ENCODE measurements around the gene ITIH1.
"Not testable (repeated sequence)": the region's sequence is repeated elsewhere in the genome, so short reads cannot be mapped to it uniquely, and the experiment has no call there.

Gene ITIH1

DNA sequence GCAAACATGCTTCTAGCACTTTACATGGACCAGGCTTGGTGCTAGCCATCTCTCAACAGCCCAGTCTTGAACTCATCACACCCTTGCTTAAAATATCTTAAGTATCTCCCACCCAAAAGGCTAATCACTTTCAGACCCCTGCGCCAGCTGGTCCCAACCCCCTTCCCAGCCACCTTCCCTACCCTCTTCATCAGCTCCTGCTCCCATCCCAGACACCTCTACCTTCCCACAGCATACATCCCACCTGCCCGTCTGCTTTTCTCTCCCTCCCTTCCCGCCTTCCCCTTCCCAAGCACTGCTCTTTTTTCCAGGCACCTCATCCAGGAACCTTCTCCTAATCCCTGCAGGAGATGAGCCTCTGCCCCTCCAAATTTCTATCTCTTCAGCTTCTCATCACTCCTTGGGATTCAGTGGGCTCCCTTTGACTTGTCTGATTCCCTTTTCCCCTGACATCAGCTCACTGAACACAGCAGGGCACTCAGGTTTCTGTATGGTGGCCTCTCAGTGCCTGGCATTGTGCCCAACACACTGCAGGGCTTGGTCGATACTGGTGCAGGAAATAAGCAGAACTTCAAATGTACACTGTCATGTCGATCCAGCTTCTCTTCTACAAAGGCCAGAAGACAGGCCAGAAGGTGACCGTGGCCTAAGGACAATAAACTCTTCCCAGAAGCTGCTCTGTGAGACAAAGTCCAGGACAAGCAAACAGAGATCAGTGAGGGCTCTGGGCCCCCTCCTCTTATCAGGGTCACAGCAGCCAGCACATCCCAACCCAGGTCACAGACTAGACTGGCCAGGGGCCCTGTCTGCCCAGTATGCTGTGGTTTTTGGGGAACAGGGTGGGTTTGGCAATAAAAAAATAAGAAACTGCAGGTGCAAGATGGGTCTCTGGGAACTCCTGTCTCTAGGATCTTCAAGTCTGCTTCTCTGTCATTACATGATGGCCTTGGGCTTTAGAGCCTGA lies 2.2 kb upstream of the ITIH1 start:
- no peak for DNase-seq

DNA sequence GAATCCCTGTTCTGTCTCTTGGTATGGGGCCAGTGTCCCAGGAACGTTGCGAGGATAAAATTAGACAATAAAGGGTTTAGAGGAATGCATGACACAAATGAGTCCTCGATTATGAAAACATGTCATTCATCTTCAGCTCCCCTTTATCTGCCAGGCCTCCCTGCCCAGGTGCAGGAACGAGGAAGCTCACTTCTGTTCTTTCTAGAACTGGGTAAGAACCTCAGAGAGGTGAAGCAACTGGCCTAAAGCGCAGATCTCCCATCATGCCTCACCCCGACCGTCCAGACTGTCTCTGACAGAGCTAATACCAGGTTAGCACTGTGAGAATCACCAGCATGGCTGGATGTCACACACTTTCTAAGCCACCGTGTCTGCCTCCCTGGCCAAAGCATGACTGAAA lies 1.5 kb upstream of the ITIH1 start:
- DNase-seq: no peak

DNA sequence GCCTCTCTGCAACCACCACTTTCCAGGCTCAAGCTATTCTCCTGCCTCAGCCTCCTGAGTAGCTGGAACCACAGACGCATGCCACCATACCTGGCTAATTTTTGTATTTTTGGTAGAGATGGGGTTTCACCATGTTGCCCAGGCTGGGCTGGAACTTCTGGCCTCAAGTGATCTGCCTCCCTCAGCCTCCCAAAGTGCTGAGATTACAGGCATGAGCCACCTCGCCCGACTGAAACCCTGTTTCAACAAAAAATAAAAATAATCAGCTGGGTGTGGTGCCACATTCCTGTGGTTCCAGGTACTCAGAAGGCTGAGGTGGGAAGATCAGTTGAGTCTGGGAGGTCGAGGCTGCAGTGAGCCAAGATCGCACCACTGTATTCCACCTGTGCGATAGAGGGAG lies 913 bp upstream of the ITIH1 start:
- DNase-seq: not testable (repeated sequence)

DNA sequence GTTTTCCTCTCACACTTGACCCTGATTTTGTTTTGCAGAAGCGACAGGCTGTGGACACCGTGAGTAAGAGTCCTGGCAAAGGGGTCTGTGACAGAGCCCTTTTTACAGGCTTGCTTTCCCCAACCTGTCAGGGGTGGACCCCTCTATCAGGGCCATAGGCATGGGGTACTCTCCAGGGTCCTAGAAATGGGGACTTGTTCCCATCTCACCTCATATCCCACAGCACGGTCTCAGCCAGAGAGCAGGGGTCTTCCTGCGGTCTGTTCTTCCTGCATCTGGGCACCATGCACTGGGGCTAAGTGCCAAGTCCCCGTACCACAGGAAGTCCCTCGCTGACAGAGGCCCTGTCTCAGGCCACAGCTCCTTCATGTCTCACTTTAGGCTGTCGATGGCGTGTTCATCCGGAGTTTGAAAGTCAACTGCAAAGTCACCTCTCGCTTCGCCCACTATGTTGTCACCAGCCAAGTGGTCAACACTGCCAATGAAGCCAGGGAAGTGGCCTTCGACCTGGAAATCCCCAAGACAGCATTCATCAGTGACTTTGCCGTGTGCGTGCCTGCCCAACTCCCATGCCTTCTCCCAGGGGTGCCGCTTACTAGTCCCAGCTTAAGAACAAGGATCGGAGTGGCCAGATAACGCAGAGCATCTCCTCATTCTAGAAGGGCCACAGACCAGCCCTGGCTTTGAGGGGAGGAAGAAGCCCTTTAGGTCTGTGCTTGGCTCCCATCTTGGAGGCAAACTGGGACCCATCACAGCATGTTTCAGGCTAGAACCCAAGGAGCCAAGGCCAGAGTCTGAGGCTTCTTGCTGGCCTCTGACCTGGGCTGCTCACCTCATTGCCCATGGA lies 783 bp downstream of the ITIH1 start:
- no peak for DNase-seq

DNA sequence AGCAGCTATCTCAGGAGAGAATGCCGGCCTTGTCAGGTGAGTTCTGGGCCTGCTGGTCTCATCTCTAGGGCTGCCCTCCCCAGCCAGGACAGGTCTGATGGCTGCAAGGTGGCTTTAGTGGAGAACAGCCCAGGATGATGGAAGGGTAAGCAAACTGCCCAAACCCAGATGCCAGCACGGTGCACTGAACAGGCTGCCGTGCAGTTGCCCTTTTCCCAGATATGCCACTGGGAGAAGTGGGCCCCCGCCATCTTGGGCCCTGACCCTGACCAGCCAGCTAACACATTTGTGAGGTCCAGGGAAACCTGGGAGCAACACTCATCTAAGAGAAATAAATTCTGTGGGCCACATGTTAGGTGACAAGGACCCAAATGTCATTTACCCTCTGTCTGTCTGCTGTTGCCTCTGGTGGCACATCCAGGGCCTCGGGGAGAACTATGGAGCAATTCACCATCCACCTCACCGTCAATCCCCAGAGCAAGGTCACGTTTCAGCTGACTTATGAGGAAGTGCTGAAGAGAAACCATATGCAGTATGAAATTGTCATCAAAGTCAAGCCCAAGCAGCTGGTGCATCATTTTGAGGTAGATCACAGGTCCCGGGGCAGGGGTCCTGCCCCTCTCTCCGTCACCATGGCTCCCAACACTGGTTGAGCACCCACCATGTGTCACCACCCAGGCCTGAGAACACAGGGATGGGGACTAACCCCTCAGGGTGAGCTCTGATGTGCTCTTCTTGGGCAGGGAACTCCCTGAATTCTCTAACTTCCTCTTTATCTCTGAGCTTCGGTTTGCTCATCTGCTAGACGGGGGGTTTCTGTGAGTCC lies 1.8 kb downstream of the ITIH1 start:
- DNase-seq: no peak

DNA sequence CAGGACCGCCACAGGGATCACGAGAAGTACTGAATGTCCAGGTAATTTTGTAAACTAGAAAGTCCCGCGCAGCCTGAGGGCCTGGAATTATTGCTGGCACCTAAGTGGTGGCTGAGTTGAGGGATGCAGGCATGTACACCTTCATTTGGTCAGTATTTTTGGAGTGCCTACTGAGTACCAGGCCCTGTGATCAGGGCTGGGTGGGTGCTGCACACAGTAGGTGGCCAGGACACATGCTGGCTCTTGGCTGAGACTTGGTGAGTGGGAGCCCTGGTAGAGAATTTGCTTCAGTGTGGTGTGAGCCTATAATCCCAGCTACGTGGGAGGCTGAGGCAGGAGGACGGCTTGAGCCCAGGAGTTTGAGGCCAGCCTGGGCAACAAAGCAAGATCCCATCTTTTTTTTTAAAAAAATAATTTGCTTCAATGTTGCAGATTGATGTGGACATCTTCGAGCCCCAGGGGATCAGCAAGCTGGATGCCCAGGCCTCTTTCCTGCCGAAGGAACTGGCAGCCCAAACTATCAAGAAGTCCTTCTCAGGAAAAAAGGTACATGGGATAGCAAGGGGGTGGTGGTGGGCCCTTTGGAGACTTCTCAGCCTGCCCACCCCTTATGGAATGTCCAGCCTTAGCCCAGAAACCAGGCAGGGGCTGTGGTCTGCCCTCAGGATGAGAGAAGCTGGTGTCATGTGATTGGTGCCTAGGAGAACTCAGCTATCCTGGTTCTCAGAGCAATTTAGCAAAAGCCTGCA lies 2.6 kb downstream of the ITIH1 start:
- DNase-seq: no peak

DNA sequence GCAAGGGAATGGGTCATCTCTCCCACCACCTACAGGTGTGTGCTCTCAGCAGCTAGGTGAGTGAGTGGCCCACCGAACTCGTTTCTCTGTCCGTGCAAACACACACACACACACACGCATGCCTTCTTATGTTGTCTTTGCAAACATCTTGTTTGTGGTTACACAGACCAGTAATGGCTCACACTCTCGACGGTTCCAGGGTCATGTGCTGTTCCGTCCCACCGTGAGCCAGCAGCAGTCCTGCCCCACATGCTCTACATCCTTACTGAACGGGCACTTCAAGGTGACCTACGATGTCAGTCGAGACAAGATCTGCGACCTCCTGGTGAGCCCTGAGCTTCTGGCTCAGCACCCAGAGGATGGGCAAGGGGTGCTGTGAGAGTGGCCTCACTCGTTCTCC lies 4.3 kb downstream of the ITIH1 start:
- DNase-seq: no peak

DNA sequence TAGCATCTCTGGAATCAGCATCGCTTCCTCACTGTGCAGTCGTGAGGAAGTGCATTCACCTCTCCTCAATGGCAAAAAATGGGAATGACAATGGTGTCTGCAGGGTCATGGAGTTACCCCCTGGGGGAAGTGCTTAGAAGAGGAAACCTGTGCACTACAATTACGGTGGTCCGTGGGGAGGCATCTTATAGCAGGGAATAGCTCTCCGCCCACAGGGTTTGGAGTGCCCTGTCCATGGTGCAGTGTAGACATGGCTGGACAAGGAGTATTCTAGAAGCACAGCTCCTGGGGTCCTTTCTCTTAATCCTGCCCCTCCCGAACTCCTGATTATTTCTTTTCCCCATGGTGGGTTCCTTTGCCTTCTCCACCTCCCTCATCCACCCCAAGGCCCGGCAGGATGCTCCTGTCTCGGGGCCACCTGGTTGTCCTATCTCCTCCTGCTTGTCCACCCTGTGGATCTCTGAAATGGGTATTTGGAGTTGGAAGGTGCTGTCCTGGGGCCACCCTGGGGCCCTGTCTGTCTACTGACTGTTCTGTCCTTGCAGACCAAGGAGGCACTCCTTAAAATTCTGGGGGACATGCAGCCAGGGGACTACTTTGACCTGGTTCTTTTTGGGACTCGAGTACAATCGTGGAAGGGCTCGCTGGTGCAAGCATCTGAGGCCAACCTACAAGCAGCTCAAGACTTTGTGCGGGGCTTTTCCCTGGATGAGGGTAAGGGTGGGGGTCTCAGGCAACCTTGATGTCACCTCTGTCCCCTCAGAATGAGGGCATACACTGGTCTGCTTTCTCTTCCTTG lies 5.2 kb downstream of the ITIH1 start:
- no peak for DNase-seq

DNA sequence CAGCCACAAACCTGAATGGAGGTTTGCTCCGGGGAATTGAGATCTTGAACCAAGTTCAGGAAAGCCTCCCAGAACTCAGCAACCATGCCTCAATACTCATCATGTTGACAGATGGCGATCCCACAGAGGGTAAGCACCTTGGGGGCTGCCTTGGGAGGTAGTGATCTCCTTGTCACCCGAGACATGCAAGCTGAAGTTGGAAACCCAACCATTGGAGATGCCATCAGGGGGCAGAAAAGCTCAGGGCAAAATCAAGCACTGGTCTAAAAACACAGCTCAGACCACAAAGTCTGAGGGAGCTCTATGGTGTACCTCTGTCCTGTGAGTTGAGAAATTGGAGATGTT lies 5.8 kb downstream of the ITIH1 start:
- DNase-seq: no peak

DNA sequence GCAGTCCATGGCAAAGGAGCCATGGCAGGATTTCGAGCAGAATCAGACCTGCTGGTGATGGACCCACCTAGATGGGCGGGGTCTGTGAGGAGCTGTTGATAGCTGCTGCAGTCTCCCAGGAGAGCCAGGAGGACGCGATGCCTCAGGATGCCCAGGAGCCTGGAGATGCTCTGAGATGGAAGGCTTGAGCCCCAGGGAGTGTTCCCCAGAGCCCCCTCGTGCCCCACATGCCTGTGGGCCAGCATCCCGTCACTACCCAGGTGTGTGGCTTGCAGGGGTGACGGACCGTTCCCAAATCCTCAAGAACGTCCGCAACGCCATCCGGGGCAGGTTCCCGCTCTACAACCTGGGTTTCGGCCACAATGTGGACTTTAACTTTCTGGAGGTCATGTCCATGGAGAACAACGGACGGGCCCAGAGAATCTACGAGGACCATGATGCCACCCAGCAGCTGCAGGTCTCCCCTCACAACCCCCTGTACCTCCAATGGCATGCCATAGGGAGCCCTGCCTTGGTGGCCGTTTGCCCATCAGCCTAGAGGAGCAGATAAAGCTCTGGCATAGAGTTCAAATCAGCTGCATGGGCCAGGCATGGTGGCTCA lies 6.7 kb downstream of the ITIH1 start:
- no peak for DNase-seq

DNA sequence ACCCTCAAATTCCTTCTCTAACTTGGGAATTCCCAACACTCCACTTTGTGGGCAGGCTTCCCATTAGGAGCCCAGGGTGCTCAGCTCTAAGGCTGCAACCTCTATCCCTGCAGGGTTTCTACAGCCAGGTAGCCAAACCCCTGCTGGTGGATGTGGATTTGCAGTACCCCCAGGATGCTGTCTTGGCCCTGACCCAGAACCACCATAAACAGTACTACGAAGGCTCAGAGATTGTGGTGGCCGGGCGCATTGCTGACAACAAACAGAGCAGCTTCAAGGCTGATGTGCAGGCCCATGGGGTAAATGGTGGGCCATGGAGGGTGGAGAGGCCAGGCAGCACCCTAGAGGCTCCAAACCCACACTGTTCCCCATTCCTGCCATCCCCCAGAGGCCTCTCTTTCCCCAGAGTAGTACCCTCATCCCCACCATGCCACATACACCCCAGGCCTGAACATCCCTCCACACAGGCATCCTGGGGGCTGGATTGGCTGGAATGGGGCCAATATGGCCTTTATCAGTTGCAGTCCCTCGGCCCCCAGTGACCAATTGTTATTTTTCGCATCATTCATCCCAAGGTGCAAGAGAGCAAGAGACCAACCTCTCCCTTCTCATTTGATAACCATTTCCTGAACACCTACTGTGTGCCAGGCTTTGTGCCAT lies 7.7 kb downstream of the ITIH1 start:
- DNase-seq: no peak

DNA sequence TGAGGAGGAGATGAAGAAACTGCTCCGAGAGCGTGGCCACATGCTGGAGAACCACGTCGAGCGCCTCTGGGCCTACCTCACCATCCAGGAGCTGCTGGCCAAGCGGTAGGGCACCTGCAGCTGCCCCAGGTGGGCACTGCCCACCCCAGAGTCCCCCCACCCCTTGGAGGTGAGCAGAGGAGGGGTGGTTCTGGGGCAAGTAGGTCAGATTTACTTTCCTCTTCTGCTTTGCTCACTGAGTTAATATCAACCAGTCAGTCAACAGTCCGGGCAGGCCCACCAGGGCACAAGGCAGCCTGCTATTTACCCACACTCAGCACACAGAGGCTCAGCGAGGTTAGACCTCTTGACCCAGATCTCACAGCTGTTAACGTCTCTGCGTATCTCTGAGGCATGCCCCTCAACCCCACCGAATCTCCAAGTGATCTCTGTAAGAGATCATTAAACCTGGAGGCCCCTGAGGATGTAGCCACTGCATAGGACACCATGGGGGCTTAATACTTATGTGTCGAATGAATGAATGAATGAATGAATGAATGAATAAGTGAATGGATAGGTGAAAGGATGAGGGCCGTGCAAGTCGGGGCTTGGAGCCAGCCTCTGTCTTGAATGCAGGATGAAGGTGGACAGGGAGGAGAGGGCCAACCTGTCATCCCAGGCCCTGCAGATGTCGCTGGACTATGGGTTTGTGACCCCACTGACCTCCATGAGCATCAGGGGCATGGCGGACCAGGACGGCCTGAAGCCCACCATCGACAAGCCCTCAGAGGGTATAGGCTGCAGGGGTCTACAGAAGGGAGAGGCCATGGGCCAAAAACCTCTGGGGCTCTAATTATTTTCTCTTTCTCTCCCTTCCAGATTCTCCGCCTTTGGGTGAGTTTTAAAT lies 9.2 kb downstream of the ITIH1 start:
- DNase-seq: no peak

DNA sequence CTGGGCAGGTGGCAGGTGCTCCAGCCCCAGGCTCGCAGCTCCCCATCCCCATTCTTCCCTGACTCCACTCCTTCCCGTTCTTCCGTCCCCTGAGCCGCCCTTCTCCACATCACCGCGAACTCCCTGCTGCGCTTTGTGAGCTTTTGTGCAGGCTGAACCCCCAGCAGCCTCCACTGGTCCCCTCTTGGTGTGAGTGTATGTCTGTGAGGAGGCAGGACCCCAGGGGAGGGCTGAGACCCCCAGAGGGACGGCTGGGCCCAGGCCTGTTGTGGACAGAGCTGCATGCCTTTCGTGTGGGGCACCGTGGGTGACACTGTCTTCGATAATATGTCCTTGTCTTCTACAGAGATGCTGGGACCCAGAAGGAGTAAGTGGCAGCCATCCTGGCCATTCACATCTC lies 9.8 kb downstream of the ITIH1 start:
- no peak for DNase-seq

DNA sequence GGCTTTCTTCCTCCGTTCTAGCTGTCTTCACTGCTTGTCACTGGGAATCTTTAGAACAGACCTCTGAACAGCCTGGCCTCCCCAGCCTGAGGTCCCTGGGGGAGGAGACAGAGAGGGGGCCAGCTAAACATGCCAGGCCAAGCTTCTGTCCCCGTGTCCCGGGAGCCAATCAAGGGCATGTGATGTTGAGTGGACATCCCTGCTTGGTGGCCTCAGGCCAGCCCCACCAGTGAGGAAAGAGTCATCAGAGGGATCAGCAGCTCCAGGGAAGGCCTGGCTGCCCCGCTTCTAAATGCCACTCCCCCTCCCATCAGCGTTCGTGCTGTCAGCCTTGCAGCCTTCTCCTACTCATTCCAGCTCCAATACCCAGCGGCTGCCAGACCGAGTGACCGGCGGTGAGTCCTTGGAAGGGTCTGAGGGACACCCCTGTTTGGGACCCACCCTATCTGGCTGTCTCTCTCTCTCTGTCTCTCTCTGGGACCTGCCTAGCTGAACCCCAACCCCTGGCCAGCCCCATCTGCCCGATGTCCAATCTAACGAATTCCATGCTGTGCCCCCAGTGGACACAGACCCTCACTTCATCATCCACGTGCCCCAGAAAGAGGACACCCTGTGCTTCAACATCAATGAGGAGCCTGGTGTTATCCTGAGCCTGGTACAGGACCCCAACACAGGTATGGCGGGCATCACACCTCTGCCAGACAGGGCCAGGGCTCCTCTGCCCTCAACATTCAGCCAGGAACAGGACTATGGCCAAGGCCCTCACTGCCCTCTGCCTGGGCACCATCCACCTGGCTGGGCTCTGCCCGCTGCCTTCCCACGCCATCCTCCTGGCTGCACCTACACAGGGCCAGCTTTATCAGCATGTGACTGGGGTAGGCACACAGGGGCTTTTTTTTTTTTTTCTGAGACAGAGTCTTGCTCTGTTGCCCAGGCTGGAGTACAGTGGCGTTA lies 10.6 kb downstream of the ITIH1 start:
- DNase-seq: no peak

DNA sequence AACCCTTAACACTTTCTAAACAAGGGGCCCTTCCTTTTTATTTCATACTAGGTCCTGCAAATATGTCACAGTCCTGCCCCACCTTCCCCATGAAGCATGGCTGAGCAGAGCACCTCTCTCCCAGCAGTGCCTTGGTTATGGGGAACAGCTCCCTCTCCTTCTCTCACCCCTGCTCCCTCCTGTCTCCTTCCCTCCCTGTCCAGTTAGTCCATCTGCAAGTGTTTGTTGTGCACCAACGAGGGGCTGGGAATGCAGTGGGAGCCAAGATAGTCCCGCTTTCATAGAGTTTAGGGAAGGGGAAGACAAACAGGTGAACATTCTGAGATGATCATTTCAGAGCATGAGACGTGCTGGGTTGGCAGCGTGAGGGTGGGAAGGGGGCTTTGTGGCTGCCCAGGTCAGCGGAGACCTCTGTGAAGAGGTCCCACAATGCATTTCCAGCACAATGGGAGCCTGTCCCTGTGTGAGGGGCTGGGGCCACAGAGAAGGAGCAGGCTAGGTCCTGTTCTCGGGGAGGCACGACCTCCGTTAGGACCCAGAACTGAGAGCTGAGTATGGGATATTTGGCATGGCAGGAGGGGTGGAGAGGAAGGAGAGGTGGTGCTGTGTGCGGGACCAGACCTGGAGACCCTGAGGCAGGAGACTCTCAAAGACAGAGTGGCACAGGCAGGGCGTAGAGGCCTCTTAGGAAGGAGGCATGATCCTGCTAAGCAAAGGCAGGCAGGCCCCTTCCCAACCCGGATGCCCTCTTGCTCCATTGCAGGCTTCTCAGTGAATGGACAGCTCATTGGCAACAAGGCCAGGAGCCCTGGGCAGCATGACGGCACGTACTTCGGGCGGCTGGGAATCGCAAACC lies 11.7 kb downstream of the ITIH1 start:
- no peak for DNase-seq

DNA sequence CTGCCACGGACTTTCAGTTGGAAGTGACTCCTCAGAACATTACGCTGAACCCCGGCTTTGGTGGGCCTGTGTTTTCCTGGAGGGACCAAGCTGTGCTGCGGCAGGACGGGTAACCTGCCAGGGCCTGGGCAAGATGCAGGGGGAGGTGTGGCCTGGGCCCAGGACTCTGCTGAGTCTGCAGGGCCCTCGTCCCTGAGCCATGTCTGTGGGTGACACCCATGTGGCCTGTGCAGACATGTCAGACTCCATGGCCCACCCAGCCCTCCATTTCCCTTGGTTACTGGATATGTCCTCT lies 12.3 kb downstream of the ITIH1 start:
- no peak for DNase-seq

DNA sequence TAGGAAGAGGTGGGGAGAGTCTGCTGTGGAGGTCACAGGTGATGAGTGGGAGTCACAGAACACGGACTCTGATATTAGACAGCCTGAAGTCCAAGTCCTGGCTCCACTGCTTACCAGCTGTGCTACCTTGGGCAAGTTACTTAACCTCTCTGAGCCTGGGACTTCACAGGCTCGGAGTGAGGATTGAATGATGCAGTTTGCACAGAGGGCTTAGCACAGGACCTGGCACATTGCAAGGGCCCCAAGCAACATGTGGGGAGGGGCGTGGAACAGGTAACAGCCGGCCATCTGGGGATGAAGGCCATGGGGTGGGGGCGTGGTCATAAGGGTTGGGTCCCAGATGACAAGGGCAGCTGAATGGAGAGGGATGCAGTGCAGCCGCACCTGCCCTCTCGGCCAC lies 12.9 kb downstream of the ITIH1 start:
- DNase-seq: no peak

DNA sequence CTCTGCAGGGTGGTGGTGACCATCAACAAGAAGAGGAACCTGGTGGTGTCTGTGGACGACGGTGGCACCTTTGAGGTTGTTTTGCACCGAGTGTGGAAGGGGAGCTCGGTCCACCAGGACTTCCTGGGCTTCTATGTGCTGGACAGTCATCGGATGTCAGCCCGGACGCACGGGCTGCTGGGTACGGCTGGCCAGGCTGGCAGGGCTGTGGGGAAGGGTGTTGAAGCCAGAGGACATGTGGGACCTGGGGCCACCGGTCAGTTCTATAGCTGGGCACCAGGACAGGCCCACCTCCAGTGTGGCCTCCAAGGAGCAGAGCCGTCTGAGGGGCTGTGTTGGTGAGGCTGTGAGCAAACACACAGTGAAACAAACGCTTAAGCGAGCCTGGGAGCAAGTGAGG lies 13.3 kb downstream of the ITIH1 start:
- DNase-seq: no peak
